NCI-H1417 (cell line): ENCODE measurements around the gene CBFA2T2.
"Not testable (repeated sequence)": the region's sequence is repeated elsewhere in the genome, so short reads cannot be mapped to it uniquely, and the experiment has no call there.

Source experiments
- DNase-seq, 3 experiments: peaks; one replicate each; lab custom pipeline; 2025; lab: John Stamatoyannopoulos, UW

The CBFA2T2 gene

GRCh38 chr20:33622705-33623365, 132.9 kb downstream of the CBFA2T2 start:
- DNase-seq: no peak

DNA sequence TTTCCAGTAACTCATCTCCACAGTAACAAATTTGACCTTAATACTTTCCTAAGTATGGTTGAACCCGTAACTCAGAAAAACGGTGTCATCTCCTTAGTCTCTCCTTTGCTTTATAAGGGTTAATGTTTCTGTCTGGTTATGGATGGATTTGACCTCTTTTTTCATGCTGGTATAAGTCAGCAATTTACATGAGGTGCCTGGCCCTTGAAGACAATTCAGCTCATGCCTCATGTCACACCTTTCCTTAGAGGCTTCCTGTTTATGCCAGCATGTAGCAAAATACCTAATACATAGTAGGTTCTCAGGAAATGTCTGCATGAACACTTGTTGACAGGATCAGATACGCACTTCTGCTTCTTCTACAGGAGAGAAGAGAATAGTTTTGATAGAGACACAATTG, 134.5 kb downstream of the CBFA2T2 start:
- no peak for DNase-seq

GRCh38 chr20:33626190-33626589, 136.3 kb downstream of the CBFA2T2 start:
- DNase-seq: no peak

DNA sequence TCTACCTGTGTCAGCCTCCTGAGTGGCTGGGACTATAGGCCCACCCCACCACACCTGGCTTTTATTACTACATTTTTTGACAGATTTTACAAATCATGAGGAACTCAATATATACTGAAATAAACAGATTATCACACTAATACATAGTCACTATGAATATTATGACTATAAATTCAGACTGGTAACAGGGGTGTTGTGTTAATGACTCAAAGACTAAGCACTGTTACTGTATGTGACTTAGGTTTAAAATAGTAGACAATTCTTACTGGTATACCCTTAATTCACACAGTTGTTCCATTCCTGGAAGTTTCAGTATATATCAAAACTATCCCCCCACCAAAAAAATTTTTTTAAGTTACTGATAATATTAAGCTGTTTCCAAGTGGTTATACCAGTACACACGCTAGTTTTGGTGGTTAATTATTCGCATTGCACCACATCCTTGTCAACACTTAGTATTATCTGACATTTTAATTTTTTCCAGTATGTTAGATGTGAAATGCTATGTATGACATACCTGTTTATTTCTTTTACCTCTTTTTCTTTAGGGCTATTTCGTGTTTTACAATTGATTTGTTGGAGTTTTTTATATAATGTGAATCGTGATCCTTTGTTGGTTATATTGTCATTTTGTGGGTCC, 137.8 kb downstream of the CBFA2T2 start:
- DNase-seq: no peak

- DNase-seq: no peak
These were observed 139.6 kb downstream of the CBFA2T2 start for GRCh38 chr20:33629533-33629932.

- no peak for DNase-seq
These were observed 140.1 kb downstream of the CBFA2T2 start for GRCh38 chr20:33629979-33630378.

DNA sequence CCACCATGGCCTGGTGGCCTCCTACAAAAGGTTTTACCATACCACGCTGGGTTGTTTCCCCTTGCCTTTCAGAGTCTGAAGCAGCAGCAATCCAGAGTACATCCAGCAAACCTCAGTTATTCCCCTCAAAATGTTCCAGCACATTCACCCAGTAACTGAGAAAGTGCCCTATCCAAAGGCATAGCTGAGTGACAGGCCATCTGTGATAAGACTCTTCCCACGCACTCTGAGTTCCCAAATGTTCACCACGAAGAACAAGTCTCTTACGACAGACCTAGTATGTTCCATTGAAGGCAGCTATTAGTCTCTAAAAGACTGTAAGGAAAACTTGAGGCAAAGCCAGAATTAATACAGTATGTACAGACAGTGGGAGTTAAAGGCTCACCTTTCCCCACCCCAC, 140.6 kb downstream of the CBFA2T2 start:
- DNase-seq: no peak

GRCh38 chr20:33631910-33632309, 142.0 kb downstream of the CBFA2T2 start:
- DNase-seq: not testable (repeated sequence)

DNA sequence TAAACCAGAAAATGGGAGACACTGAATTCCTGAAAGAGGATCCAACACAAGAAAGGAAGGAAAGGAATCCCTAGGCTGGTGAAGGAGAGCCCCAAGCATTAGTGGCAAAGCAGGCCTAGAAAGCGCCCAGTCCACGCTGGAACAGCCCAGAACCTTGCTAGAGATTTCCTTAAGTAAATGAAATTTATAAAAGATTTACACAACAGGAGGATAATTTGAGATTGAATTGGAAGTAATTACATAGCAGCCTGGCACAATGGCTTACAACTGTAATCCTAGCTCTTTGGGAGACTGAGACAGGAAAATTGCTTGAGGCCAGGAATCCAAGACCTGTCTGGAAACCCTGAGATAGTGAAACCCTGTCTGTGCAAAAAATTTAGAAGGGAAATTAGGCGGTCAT, 145.4 kb downstream of the CBFA2T2 start:
- DNase-seq: peak in 1 of 3 experiments; percentile 14

DNA sequence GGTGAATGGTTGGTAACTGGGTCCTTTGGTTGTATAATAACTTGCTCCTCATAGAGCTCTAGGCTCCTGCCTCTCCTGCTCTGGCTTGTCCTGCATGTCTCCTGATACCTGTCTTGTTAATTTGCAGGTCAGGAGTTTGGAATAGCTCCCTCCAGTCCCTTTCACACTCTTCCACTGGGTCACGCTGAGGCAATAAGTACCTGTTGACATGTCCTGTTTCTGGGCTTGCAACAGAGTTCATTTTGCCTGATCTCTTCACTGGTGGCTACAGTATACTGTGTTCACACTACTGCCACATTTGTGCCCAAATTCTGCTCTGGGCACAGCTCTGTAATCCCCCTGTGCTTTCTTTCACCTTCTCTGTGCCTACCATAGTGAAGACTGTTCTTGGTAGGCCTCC, 146.9 kb downstream of the CBFA2T2 start:
- no peak for DNase-seq

GRCh38 chr20:33640287-33640686, 150.4 kb downstream of the CBFA2T2 start:
- DNase-seq: no peak

- no peak for DNase-seq
These were observed 154.6 kb downstream of the CBFA2T2 start for GRCh38 chr20:33644313-33645071.

GRCh38 chr20:33645072-33645358, 155.1 kb downstream of the CBFA2T2 start:
- no peak for DNase-seq

DNA sequence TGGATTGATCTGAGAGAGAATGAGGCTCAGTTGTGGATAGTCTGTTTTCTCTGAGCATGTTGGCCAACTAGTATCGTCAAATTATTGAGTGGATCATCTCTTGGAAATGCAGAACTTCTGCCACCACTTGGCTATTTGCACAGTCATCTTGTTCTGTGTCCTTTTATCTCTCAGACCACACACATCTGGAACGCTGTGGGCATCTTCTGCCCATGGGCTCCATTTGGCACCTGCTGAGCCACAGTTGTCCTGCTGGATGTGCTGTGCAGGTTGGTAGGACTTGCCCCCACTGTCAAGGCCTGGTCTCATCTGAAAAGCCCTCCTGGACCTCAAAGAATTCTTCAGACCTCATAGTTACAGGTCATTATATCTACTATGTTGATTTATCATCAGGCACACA, 155.5 kb downstream of the CBFA2T2 start:
- DNase-seq: no peak

DNA sequence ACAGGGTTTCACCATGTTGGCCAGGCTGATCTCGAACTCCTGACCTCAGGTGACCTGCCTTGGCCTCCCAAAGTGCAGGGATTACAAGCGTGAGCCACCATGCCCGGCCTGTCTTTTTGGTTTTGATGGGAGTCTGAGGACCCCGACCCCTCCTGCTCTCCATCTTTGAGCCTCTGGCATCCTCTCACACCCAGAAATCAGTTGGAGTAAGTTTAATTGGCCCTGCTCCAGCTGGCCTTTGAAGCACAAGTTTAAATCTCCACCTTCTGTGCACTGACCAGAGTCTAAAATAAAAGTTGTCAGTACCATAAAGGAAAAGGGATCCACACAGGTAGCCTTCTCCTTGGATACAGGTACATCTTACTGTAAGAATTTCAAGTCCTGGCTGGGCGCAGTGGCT, 156.3 kb downstream of the CBFA2T2 start:
- no peak for DNase-seq

- not testable (repeated sequence) for DNase-seq
These were observed 157.2 kb downstream of the CBFA2T2 start for GRCh38 chr20:33646959-33647602.

DNA sequence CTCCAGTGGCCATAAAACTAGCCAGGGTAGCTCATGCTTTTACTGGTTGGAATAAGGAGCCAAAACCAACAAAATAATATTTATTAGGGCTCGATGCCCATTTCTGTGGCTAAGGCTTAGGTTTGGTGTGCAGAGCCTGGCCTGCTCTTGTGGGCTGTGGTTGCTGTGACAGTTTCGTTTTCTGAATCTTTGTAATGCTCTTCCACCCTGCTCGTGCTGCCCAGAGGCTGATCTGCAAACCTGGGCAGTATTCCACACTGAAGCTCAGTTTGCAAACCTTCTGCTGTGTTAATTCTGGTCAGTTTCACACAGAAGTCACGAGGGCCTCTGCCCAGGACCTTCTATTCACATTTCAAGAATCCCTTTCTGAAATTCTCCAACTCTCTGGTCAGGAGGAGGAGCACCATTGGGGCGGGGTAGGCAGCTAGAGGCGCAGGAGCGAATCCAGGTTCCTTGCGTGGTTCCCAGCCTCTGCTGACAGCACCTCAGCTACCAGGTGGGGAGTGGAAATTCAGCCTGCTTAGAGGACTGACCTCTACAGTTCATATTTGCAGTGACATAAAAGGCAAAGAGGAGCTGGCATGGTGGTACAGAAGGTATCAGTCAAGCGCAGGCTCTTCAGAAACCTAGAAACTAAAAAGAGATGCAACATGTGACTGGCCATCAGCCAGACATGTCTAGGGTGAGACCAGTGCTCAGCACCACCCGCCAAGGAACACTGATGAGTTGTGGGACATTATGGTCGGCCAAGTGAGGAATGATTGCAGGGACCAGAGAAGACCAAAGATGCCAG, 157.9 kb downstream of the CBFA2T2 start:
- DNase-seq: no peak

- DNase-seq: no peak
These were observed 158.6 kb downstream of the CBFA2T2 start for GRCh38 chr20:33648396-33649004.

DNA sequence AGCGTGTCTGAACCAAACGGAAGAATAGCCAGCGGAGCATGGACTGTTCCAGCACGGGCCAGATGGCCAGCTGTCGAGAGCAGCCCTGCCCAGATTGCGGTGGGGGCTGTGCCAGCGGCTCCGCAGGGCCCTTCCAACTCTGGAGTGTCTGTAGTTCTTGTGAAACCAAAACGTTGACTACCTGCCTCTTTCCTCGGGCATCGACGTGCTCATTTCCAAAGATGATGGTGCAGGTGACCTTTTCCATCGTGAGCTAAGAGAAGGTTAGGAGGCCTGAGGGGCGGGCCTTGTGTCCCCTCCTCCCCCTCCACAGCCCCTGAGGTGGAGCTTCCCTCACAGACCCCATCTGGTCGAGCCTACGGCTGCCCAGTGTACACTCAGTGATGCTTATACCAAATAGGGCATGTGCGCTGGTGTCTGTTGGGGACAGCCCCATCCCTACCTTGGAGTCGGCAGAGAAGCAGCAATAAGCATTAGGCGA, 159.3 kb downstream of the CBFA2T2 start:
- peak in 2 of 3 experiments; percentile 27 to 45 for DNase-seq

GRCh38 chr20:33650111-33650752, 160.3 kb downstream of the CBFA2T2 start:
- DNase-seq: no peak
